Calu3 (cell line): ENCODE results near the gene ATP8A1. TPM values are rescaled to one million over a fixed set of nuclear protein-coding genes. Genes with fewer than 3 reads are reported as not detected.

ENCODE experiments used
- BruUV-seq: library from RNA; stranded (reverse); fragments of 400-500 nt; replicated peaks from 2 replicates; lab custom pipeline; 2021; lab: Mats Ljungman, UMichigan
- CTCF ChIA-PET: fragments of 300-600 bp; sonication (Branson Sonifier 250); formaldehyde crosslinking; loops from one replicate; lab custom pipeline; 2022; ENCODE audit warnings: antibody characterized with exemption; lab: Charles Lee
- DNase-seq: peaks from one replicate; pipeline ENCODE4 v3.0.0; 2022
- H3K27ac Mint-ChIP-seq: one replicate; pipeline ENCODE4 v1.8.0; 2022; ENCODE audit warnings: mixed read lengths; ENCODE audit not compliant: unreplicated experiment
- H3K27me3 Mint-ChIP-seq: one replicate; pipeline ENCODE4 v1.8.0; 2022; ENCODE audit warnings: mixed read lengths; ENCODE audit not compliant: unreplicated experiment
- H3K36me3 Mint-ChIP-seq: one replicate; pipeline ENCODE4 v1.8.0; 2022; ENCODE audit warnings: mild to moderate bottlenecking, moderate library complexity, mixed read lengths; ENCODE audit not compliant: insufficient read depth, unreplicated experiment
- H3K4me1 Mint-ChIP-seq: one replicate; pipeline ENCODE4 v1.8.0; 2022; ENCODE audit warnings: mild to moderate bottlenecking, low read depth, mixed read lengths; ENCODE audit not compliant: unreplicated experiment
- H3K4me3 Mint-ChIP-seq: one replicate; pipeline ENCODE4 v1.8.0; 2022; ENCODE audit warnings: mild to moderate bottlenecking, low read depth, moderate library complexity, mixed read lengths; ENCODE audit not compliant: unreplicated experiment
- H3K9me3 Mint-ChIP-seq: one replicate; pipeline ENCODE4 v1.8.0; 2022; ENCODE audit warnings: low read depth, mixed read lengths; ENCODE audit not compliant: unreplicated experiment
- CTCF ChIP-seq: fragments of 200-600 bp; IDR thresholded peaks from one replicate; pipeline ENCODE4 v1.8.0; 2022; ENCODE audit warnings: antibody characterized with exemption; ENCODE audit not compliant: unreplicated experiment
- intact Hi-C: fragments of 100-400 bp; cut with micrococcal nuclease; formaldehyde crosslinking; loops from one replicate; pipeline ENCODE4 v1.10.0; 2022; ENCODE audit not compliant: unreplicated experiment
- total RNA-seq: library from RNA; stranded (reverse); gene quantifications from 2 replicates; pipeline ENCODE4 v1.2.3, GENCODE V29; 2022

The ATP8A1 gene
- total RNA-seq, 1 experiment from 2014 or later: 0.76 TPM

GRCh38 chr4:42452823-42453222 lies 204.1 kb downstream of the ATP8A1 start:
- DNase-seq: no peak
- CTCF ChIA-PET: no interaction called here
- no peak overlapping the region for H3K27ac Mint-ChIP-seq
- TF ChIP-seq CTCF: no peak
- no peaks in the 10 kb centered on the region for H3K36me3 Mint-ChIP-seq
- no peaks in the 10 kb centered on the region for H3K4me1 Mint-ChIP-seq
- no peaks in the 10 kb centered on the region for H3K27me3 Mint-ChIP-seq
- intact Hi-C loops: no loop called here
- no peak overlapping the region for H3K4me3 Mint-ChIP-seq
- BruUV-seq: no TSS peak
- H3K9me3 Mint-ChIP-seq: peaks cover 2% of the 10 kb centered on the region

GRCh38 chr4:42446823-42447222 lies 210.1 kb downstream of the ATP8A1 start:
- no TSS peak for BruUV-seq
- H3K27ac Mint-ChIP-seq: no peak overlapping the region

GRCh38 chr4:42445038-42445437 lies 211.9 kb downstream of the ATP8A1 start:
- CTCF ChIA-PET: no interaction called here
- H3K4me3 Mint-ChIP-seq: no peak overlapping the region
- intact Hi-C loops: no loop called here
- TF ChIP-seq CTCF: no peak
- no peaks in the 10 kb centered on the region for H3K27me3 Mint-ChIP-seq
- DNase-seq: no peak
- H3K36me3 Mint-ChIP-seq: no peaks in the 10 kb centered on the region
- no peak overlapping the region for H3K27ac Mint-ChIP-seq
- no TSS peak for BruUV-seq
- H3K9me3 Mint-ChIP-seq: no peaks in the 10 kb centered on the region
- no peaks in the 10 kb centered on the region for H3K4me1 Mint-ChIP-seq

More at GRCh38 chr4:42446823-42447222, 210.1 kb downstream of the ATP8A1 start:
- H3K4me1 Mint-ChIP-seq: no peaks in the 10 kb centered on the region
- H3K36me3 Mint-ChIP-seq: no peaks in the 10 kb centered on the region
- no peak for DNase-seq
- H3K27me3 Mint-ChIP-seq: no peaks in the 10 kb centered on the region
- H3K9me3 Mint-ChIP-seq: no peaks in the 10 kb centered on the region
- no peak overlapping the region for H3K4me3 Mint-ChIP-seq
- no peak for TF ChIP-seq CTCF
- CTCF ChIA-PET: no interaction called here
- intact Hi-C loops: no loop called here

GRCh38 chr4:42442601-42443000 lies 214.3 kb downstream of the ATP8A1 start:
- intact Hi-C loops: no loop called here
- Mint-ChIP-seq H3K27me3 (no peaks in the 10 kb centered on the region), H3K4me3 (no peak overlapping the region)

More at GRCh38 chr4:42442601-42443000, 214.3 kb downstream of the ATP8A1 start:
- no peaks in the 10 kb centered on the region for H3K36me3 Mint-ChIP-seq
- no TSS peak for BruUV-seq
- TF ChIP-seq CTCF: no peak
- no peaks in the 10 kb centered on the region for H3K4me1 Mint-ChIP-seq
- CTCF ChIA-PET: no interaction called here
- H3K9me3 Mint-ChIP-seq: no peaks in the 10 kb centered on the region
- DNase-seq: no peak
- H3K27ac Mint-ChIP-seq: no peak overlapping the region
